Activated T-helper 9 cell treated with anti-CD3 and anti-CD28 coated beads, Interleukin-2, amount 50 U/mL, for 16 hours (primary cell): ENCODE data around the gene SMYD3.
"Not testable (repeated sequence)": the region's sequence is repeated elsewhere in the genome, so short reads cannot be mapped to it uniquely, and the experiment has no call there.

Experiments used
- DNase-seq: peaks from one replicate; pipeline ENCODE4 v3.0.0-alpha.2; 2020; ENCODE audit warnings: low read depth

The SMYD3 gene

DNA sequence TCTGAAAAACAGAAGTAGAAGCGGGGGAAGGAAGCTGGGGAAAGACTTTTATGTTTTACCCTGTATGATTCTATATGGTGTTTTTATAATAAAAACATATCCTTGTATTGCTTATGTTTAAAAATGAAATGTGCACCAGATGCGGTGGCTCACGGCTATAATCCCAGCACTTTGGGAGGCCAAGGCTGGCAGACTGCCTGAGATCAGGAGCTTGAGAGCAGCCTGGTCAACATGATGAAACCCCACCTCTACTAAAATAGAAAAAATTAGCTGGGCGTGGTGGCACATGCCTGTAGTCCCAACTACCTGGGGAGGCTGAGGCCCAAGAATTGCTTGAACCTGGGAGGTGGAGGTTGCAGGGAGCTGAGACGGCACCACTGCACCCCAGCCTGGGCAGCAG lies 155.4 kb downstream of the SMYD3 start:
- no peak for DNase-seq

DNA sequence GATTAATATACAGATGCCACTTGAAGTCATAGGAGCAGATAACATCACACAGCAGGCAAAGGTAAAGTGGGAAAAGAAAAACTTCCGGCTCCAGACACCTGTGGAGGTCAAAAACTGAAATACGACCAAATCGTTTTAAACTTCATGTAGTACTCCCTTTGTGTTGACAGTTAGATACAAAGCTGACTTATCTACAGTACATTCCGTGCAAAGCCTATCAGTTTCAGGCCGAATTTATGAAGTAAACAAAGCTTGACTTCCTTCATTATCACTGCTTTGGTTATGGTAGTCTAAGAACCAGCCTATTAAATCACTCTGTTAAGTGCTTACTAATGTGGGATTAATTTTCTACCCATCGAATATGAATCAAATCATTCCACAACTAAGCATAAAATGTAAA lies 156.3 kb downstream of the SMYD3 start:
- DNase-seq: no peak

DNA sequence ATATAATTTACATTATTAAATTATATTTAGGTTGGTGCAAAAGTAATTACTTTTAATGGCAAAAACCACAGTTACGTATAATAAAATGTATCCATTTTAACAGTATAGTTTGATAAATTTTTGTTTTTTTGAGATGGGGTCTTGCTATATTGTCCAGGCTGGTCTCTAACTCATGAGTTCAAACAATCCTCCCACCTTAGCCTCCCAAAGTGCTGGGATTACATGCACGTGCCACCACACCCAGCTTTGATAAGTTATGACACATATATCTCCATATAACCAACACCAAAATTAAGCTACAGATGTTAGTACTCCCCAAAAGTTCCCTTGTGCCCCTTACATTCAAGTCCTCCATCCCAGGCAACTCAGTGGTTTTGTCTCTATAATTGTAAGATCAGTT lies 163.1 kb downstream of the SMYD3 start:
- DNase-seq: no peak

DNA sequence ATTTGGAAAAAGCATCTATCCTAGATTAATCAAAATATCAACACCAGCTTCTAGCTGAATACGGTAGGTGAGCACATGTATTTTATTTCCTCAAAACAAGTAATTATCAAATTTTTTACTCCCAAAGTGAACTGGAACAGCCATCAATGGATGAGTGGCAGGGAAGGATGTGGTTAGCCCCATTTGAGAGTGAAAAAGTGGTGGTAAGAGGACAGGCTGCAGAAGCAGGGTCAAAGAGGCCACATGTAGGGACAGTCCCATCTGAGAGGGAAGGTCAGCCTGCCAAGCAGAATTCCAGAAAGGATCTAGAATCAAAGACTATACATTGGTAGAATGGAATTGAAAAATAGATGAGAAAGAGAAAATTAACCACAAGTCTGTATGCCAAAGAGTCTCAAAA lies 163.8 kb downstream of the SMYD3 start:
- DNase-seq: no peak

DNA sequence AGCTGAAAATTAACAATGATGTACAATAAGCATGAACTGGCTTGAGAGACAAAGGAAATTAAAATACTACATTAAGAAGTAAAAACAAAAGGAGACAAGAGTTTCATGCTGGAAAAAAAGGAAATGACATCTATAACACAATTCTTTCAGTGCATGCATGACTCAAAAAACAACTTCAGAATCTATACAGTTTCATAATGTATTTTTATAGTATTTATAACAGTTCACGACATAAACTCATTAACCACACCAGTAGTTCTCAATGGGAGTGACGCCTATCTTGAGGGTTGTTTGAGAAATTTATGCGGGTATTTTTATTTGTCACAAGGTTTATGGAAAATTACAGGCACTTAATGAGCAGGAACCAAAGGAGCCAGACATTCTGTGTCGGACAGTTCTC lies 168.5 kb downstream of the SMYD3 start:
- no peak for DNase-seq

DNA sequence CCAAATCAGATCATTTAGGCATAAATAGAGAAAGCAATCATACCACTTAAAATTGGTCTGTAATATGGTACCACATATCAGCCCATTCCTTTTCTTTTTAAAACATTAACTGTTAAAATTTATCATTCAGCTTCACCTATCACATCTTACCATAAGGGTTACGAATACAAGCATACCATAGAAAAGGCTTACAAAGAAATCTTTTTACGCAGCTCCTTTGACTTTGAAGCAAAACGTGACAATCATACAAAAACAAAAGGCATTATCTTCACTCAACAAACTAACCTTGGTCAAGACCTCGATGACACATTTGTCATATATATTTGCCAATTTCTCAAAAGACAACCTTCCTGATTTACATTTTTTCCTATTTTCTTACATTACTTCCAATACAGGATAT lies 169.0 kb downstream of the SMYD3 start:
- DNase-seq: no peak

DNA sequence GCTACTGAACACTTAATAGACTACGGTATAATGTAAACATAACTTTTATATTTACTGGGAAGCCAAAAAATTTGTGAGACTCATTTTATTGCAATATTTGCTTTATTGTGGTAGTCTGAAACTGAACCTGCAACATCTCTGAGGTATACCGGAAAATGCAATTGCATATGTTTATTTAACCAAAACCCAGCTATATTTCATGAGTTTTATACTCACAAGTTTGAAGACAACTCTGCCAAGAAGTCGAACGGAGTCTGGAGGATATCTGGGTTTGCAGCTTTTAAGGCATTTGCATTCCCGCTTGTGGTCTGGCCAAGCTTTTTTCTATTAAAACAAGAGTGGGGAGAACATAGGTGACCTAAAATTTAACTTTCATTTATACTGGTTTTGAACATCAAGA lies 171.9 kb downstream of the SMYD3 start:
- no peak for DNase-seq

DNA sequence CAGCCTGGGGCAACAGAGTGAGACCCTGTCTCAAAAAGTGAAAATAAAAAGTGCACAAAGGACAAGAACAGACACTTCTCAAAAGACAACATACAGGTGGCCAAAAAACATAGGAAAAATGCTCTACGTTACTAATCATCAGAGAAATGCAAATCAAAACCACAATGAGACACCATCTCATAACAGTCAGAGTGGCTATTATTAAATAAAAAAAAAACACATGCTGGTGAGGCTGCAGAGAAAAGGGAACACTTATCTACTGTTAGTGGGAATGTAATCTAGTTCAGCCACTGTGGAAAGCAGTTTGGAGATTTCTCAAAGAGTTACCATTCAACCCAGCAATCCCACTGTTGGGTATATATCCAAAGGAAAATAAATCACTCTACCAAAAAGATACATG lies 173.2 kb downstream of the SMYD3 start:
- no peak for DNase-seq

DNA sequence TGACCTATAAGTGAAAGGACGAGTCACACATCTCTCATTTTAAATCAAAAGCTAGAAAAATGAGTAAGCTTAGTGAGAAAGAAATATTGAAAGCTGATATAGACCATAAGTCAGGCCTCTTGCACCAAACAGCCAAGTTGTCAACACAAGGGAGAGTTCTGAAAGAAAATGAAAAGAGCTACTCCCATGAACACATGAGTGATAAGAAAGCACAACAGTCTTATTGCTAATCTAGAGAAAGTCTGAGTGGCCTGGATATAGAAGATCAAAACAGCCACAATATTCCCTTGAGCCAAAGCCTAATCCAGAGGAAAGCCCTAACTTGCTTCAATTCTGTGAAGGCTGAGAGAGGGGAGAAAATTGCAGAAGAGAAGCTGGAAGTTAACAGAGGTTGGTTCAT lies 175.0 kb downstream of the SMYD3 start:
- DNase-seq: no peak

DNA sequence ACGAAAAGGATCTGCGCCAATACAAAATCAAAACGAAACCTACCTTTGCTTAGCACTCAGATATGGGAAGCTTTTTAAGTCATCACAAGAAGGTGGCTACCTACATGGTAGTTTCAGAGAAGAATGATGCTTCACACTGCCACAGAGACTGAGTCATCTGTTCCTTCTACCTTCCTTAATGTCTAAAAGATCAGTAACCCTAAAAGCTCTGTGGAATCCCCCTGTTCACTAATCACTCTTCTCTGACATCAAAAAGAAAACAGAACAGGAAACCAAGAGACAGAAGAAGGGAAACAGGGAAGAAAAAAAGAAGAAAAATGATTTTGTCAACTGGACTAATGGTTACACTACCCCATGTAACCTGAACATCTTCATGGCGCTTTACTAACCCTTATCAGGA lies 177.2 kb downstream of the SMYD3 start:
- DNase-seq: no peak

DNA sequence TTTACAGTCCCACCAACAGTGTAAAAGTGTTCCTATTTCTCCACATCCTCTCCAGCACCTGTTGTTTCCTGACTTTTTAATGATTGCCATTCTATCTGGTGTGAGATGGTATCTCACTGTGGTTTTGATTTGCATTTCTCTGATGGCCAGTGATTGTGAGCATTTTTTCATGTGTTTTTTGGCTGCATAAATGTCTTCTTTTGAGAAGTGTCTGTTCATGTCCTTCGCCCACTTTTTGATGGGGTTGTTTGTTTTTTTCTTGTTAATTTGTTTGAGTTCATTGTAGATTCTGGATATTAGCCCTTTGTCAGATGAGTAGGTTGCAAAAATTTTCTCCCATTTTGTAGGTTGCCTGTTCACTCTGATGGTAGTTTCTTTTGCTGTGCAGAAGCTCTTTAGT lies 177.8 kb downstream of the SMYD3 start:
- DNase-seq: not testable (repeated sequence)

DNA sequence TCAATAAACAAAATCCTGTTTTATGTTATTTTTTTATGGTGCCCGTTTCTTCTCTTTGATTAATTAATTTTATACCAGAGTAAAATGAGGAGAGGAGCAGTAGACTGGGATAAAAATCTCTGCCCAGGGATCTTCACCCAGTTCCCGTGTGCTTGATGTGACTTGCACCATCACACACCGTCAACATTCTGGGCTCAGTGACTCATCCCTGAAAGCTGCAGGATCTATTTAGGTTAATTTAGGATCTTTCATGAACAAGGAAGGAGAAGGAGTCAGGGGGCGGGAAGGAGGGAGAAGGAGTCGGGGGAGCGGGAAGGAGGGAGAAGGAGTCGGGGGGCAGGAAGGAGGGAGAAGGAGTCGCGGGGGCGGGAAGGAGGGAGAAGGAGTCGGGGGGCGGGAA lies 182.4 kb downstream of the SMYD3 start:
- DNase-seq: no peak

DNA sequence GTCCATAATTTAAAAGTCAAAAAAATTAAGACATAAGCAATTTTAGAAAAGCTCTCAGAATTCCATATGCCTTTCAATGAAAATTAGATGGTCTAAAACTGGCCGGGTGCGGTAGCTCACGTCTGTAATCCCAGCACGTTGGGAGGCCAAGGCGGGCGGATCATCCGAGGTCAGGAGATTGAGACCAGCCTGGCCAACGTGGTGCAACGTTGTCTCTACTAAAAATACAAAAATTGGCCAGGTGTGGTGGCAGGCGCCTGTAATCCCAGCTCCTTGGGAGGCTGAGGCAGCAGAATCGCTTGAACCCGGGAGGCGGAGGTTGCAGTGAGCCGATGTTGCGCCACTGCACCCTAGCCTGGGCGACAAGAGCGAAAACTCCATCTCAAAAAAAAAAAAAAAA lies 183.0 kb downstream of the SMYD3 start:
- not testable (repeated sequence) for DNase-seq

DNA sequence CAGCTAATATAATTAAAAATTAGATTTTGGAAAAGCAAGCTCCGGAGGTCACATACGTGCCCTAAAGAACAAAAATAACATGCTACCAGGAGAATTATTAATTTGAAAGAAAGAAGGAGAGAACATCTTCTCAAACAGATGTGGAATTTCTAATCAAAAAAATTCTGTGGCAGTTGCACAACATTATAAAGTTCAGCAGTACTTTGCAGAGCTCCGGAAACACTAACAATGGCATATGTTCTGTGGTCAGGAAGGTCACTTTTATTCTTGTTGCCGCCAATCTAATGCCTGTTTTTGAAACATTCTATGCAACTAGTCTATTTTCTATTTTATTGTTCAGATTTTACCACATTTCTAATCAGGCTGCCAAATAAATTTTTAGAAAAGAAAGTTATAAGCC lies 186.8 kb downstream of the SMYD3 start:
- no peak for DNase-seq

DNA sequence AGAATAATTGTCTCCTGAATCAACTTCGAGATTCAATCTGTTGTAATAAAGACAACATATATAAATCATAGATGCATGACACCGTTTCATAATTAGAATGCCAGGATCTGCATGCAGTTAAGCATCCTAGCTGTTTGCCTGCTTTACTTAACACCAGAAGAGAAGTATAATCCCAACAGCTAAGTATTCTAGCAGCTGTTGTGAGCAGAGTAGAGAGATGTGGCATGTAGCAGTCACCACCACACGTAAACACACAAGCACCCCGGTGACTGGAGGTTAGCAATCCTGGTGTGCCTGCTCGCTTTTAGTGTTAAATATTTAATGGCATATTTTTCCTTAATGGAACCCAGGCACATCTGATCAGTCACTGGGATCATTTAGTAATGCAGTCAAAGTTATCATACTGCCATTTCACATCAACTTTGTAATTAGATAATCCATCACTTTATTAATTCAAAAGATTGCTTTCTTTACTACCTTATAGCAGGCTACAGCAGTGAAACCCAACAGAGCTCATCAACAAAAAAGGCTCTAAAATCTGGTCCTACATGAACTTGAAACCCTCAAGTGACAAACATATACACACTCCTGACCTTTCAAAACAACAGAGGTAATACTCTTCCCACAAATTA lies 187.9 kb downstream of the SMYD3 start:
- no peak for DNase-seq

DNA sequence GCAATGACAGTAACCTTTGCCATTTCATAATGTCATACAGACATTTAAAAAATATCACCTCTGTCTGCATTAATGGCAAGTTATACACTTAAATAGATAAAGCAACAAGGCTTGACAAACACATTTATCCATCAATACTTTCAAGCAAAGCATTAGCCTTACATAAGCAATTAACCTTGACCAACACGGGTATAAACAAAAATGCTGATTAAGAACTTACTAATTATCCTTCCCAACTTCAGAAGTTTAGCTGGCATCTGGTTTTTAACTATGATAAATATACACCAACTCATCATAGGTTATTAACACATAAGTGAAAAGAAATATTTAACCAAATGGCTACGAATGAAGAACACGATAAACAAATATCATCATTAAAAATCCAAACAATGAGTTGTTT lies 188.5 kb downstream of the SMYD3 start:
- no peak for DNase-seq

DNA sequence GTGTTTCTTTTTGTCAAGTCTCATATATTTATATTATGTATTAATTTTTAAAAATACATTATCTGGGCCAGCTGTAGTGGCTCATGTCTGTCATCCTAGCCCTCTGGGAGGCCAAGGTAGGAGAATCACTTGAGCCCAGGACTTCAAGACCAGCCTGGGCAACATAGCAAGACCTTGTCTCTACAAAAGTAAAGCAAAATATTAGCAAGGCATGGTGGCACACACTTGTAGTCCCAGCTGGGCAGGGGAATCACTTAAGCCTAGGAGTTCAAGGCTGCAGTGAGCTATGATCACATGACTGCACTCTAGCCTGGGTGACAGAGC lies 189.1 kb downstream of the SMYD3 start:
- no peak for DNase-seq

DNA sequence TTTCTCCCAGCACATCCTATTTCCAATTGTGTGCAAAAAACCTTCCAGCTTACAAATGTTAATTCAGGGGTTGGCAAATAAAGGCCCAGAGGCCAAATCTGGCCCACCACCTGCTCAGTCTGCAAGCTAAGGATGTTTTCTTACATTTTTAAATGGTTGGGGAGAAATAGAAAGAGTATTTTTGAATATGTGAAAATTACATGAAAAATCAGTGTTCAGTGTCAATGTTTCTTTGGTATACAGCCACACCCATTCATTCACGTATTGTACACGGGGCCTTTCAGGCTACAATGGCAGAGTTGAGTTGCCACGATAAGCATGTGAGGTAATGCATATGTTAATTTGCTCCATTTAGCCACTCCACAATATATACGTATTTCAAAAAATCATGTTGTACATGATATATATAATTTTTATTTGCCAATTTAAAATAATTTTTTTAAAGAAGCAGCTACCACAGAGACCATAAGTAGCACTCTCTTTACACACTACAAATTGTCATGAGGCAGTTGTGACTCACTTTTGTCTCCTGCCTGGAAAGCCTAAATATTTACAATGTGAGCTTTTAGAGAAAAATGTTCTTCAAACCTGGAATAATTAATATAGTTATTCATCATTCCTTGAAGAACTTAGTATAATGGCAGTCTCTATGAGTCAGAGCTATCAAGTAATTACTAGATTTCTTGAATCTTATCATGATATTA lies 189.6 kb downstream of the SMYD3 start:
- DNase-seq: no peak

DNA sequence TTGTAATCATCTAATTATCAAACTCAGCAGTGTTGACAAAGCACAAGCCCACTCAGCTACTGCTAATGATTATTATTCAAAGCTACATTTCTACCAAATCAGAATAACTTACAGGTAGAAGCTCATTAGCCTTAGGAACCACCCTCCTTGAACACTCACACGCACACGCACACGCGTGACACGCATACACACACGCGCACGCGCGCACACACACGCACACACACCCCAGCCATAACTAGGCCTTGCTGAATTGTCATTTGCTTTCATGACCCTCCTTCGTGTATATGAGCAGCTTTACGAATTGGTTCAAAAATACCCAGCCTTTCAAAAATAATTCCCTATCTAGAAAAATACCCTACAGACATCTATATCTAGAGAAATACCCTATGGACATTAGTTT lies 195.6 kb downstream of the SMYD3 start:
- no peak for DNase-seq

DNA sequence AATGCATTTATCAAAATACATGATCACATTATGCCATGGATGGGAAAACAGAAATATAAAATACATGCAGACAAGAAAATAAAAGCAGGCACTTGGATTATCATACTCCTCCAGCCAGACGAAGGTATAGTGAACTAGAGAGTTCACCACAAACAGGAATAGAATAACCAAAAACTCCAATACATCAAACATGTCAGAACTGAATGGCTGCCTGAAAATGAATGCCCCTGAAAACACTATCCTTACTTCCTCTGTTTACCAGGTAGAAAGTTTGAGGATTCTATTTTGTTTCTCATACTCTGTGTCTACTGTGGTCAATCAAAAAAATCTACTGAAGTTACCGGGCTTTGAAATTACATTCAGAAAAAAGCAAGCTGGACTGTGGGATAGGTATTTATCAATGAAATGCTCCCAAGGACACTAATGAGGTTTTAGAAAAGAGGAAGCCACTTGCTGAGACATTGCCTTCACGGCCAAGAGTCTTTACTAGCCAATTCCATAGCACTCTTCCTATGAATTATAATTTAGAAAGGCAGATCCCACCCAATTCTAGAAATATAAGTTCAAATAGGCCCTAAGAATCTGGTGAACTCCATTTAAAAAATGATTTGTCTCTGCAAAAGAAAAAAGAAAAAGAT lies 197.7 kb downstream of the SMYD3 start:
- no peak for DNase-seq

DNA sequence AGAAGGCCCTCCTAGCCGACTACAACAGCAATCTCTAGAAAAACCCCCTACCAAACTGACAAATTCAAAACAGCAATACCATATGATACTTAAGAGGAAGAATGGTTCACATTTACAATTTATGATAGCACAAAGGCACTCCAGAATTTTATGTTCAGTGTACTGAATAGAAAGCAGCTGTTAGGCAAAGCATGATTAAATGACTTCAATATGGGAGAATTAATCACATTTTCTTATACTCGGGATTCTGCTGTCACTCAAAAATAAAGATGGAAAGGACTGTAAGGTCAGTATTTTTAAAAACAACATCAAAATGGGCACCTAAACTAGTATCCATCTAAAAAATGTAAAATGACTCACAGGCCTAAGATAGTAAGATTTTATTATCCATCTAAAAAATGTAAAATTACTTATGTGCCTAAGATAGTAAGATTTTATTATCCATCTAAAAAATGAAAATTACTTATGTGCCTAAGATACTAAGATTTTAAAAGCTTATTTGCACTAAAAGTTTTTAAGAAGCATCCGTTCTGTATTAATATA lies 198.5 kb downstream of the SMYD3 start:
- DNase-seq: no peak

DNA sequence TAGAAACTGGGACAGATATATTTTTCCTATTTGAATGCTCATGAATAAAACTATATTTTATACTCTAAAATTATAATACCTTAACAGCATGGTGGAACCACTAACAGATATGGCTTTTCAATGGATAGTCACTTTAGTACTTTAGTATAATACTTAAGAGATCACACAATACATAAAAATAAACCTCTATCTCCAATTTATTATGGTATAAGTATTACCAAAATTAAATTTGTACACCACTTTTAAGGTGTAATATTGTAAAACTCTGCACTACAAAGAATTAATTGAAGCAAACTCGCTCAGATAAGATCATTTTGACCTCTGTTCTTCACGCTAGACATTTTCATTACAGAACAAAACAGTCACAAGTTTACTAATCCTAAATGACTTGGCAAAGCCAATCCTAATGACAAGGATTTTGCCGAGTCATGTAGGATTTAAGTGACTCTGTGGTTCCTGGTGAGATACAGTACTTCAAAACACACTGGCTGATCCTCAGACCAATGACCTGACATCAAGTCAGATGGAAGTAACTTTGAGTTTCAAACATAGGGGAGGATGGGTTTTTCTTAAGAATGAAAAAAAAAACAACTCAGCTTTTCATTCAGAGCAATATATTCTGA lies 200.6 kb downstream of the SMYD3 start:
- DNase-seq: no peak
